Endothelial cell of umbilical vein (primary cell): ENCODE measurements around the gene CGRRF1. TPM values are rescaled to one million over a fixed set of nuclear protein-coding genes. Genes with fewer than 3 reads are reported as not detected.

Experiments used
- BruUV-seq: library from RNA; stranded (reverse); fragments of 400-500 nt; replicated peaks from 2 replicates; lab custom pipeline; 2021; lab: Mats Ljungman, UMichigan
- CTCF ChIA-PET: fragments of 300-600, 350-600 bp; sonication (Branson Sonifier 250); formaldehyde crosslinking; loops from one replicate; lab custom pipeline; 2021; ENCODE audit warnings: antibody characterized with exemption, inconsistent platforms; lab: Charles Lee
- POLR2A ChIA-PET: fragments of 300-600, 350-600 bp; sonication (Branson Sonifier 250); formaldehyde crosslinking; loops from one replicate; lab custom pipeline; 2021; ENCODE audit warnings: antibody characterized with exemption, inconsistent platforms; lab: Charles Lee
- DNase-seq: peaks from one replicate; pipeline ENCODE4 v3.0.0-alpha.2; 2011; ENCODE audit warnings: low read depth, low spot score
- FAIRE-seq: peaks from 2 replicates; lab custom pipeline; 2011; peaks lifted over from hg19 to GRCh38; lab: Jason Lieb, UNC
- H2AFZ ChIP-seq: 2 replicates; pipeline ENCODE4 v1.6.0; 2012; ENCODE audit warnings: low read depth, low read length, control low read depth, inconsistent platforms
- H3K27ac ChIP-seq: 2 replicates; pipeline ENCODE4 v1.5.1; 2011; ENCODE audit warnings: low read depth, mild to moderate bottlenecking, control low read depth, low read length, moderate library complexity; ENCODE audit not compliant: insufficient read depth
- H3K27me3 ChIP-seq, 2 experiments: 2 replicates each; pipeline versions ENCODE4 v1.6.0 to v1.6.1; 2011; ENCODE audit warnings: low read length in 2 of 2, mixed read lengths in 1 of 2; ENCODE audit not compliant: control insufficient read depth in 2 of 2, insufficient read depth in 2 of 2
- H3K36me3 ChIP-seq, 2 experiments: 2 replicates in 1 of 2; 3 replicates in 1 of 2; pipeline ENCODE4 v1.5.1; 2011; ENCODE audit warnings: low read length in 2 of 2, mild to moderate bottlenecking in 1 of 2, moderate library complexity in 1 of 2; ENCODE audit not compliant: control insufficient read depth in 2 of 2, insufficient read depth in 2 of 2; ENCODE audit errors: extremely low read depth in 1 of 2
- H3K4me1 ChIP-seq: 3 replicates; pipeline ENCODE4 v1.5.1; 2011; ENCODE audit warnings: mild to moderate bottlenecking, low read length; ENCODE audit not compliant: control insufficient read depth, insufficient read depth; ENCODE audit errors: extremely low read depth
- H3K4me2 ChIP-seq: 2 replicates; pipeline ENCODE4 v1.6.1; 2011; ENCODE audit warnings: low read length, control low read depth, mixed read lengths; ENCODE audit not compliant: insufficient read depth
- H3K4me3 ChIP-seq, 3 experiments: fragments of 200-600 bp in 1 of 3; sonication (generic), shearing (Covaris generic) in 1 of 3; replicated peaks in 1 of 3; 2 replicates each; pipeline ENCODE4 v1.5.1; 2011 to 2016; ENCODE audit warnings: control low read depth in 3 of 3, low read length in 3 of 3, mild to moderate bottlenecking in 2 of 3, inconsistent platforms in 1 of 3, low read depth in 1 of 3, moderate library complexity in 1 of 3; ENCODE audit not compliant: insufficient read depth in 1 of 3
- H3K79me2 ChIP-seq: 2 replicates; pipeline ENCODE4 v1.6.0; 2012; ENCODE audit warnings: low read length, inconsistent platforms; ENCODE audit not compliant: control insufficient read depth, insufficient read depth
- H3K9ac ChIP-seq: replicated peaks from 2 replicates; pipeline ENCODE3; 2011; ENCODE audit warnings: low read length, control low read depth; ENCODE audit not compliant: insufficient read depth; ENCODE audit errors: extremely low read depth
- H3K9me1 ChIP-seq: replicated peaks from 3 replicates; pipeline ENCODE4 v1.6.0; 2011; ENCODE audit warnings: mild to moderate bottlenecking, low read length; ENCODE audit not compliant: control insufficient read depth, insufficient read depth; ENCODE audit errors: extremely low read depth
- H3K9me3 ChIP-seq: replicated peaks from 2 replicates; pipeline ENCODE4 v1.5.1; 2012; ENCODE audit warnings: low read length, inconsistent platforms; ENCODE audit not compliant: control insufficient read depth, insufficient read depth
- H4K20me1 ChIP-seq: replicated peaks from 2 replicates; pipeline ENCODE3; 2011; ENCODE audit warnings: mild to moderate bottlenecking, low read length; ENCODE audit not compliant: control insufficient read depth, insufficient read depth; ENCODE audit errors: extremely low read depth
- EZH2 ChIP-seq: IDR thresholded peaks from 2 replicates; pipeline ENCODE4 v1.6.1; 2012; ENCODE audit warnings: borderline replicate concordance, low read depth, mild to moderate bottlenecking, moderate library complexity, low read length, inconsistent platforms; ENCODE audit not compliant: severe bottlenecking
- FOS ChIP-seq: IDR thresholded peaks from 2 replicates; pipeline ENCODE4 v1.6.1; 2011; ENCODE audit warnings: mild to moderate bottlenecking, low read length, moderate library complexity, borderline replicate concordance; ENCODE audit not compliant: insufficient read depth
- GATA2 ChIP-seq: IDR thresholded peaks from 2 replicates; pipeline ENCODE4 v1.7.0; 2011; ENCODE audit warnings: low read depth, mild to moderate bottlenecking, moderate library complexity, mixed read lengths, low read length; ENCODE audit not compliant: insufficient read length, insufficient read depth
- JUN ChIP-seq: IDR thresholded peaks from 2 replicates; pipeline ENCODE4 v1.6.1; 2011; ENCODE audit warnings: borderline replicate concordance, low read depth; ENCODE audit not compliant: insufficient read length, insufficient read depth
- MYC ChIP-seq: IDR thresholded peaks from one replicate; pipeline ENCODE4 v1.6.1; 2011; ENCODE audit warnings: mild to moderate bottlenecking, low read depth, low read length
- POLR2A ChIP-seq: IDR thresholded peaks from 2 replicates; pipeline ENCODE4 v1.6.1; 2012; ENCODE audit warnings: low read depth, mild to moderate bottlenecking, control low read depth, low read length
- dilution Hi-C: fragments of 300-500 bp; cut with MboI; formaldehyde crosslinking; loops from one replicate; pipeline ENCODE4 v1.15.0; 2019; ENCODE audit warnings: low sequenced_read_pairs; ENCODE audit not compliant: extremely low pct_ligation_motif_present
- intact Hi-C: fragments of 100-400 bp; cut with micrococcal nuclease; formaldehyde crosslinking; loops from one replicate; pipeline ENCODE4 v1.10.0; 2022
- polyA plus RNA-seq, 4 experiments: library from polyadenylated mRNA; depleted of rRNA in 3 of 4; stranded (reverse) in 3 of 4; unstranded in 1 of 4; fragments of >200 nt; gene quantifications; 2 replicates each; pipeline versions ENCODE4 v1.2.1 to v1.2.3, GENCODE V29; 2011 to 2012; ENCODE audit warnings: missing spikeins in 1 of 4
- total RNA-seq: library from RNA; stranded (reverse); gene quantifications from 2 replicates; pipeline ENCODE4 v1.2.3, GENCODE V29; 2021
- TF ChIP-seq, protein P1 (sequence below): IDR thresholded peaks from 2 replicates; pipeline ENCODE4 v1.6.1; 2011; ENCODE audit not compliant: insufficient read depth, insufficient read length
- TF ChIP-seq, protein P2 (sequence below), 2 donors: IDR thresholded peaks; 1 replicate in 1 of 2; 2 replicates in 1 of 2; pipeline ENCODE4 v1.5.1; 2011; ENCODE audit warnings: low read length in 2 of 2, mild to moderate bottlenecking in 2 of 2, moderate library complexity in 2 of 2, control low read depth in 1 of 2, inconsistent platforms in 1 of 2, low read depth in 1 of 2; ENCODE audit not compliant: insufficient read depth in 1 of 2; ENCODE audit errors: extremely low read depth in 1 of 2

CGRRF1 gene
- total and polyA plus RNA-seq, 2 donors (not counting 3 experiments of a cell fraction or from before 2014, with no cell fraction given), result 6.6 to 15.7 TPM

DNA sequence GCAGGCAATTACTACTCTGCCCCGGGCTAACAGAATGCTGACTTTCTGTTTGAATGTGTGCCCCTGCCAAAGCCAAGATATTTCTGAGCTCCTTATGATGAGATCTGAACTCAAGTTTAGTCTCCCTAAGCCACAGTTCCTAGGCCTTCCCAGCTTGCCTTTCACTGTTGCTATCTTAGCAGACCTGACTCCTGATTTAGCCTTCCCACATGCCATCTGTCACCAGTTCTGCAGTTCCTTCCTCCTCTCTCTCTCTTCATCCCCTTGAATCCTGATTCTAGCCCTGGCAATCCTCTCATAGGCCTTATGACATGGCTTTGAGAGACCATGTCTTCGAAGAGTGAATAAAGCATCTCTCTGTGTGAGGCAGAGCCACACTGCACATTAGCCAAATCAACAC, 44.7 kb downstream of the CGRRF1 start:
- Histone ChIP-seq H3K9me1 (no peaks in the 10 kb centered on the region), H3K4me2 (no peak overlapping the region), H3K4me1 (no peaks in the 10 kb centered on the region), H3K36me3 (no peaks in the 10 kb centered on the region), H3K4me3 (no peak overlapping the region), H4K20me1 (no peaks in the 10 kb centered on the region), H2AFZ (no peak overlapping the region), H3K27me3 (peaks cover 2 to 3% of the 10 kb centered on the region in 2 experiments), H3K79me2 (no peaks in the 10 kb centered on the region), H3K9ac (no peak overlapping the region), H3K27ac (no peak overlapping the region), H3K9me3 (no peaks in the 10 kb centered on the region)
- CTCF ChIA-PET, result interaction anchor here (1.0 to 2.1 kb wide), 7 partner anchors 10 to 427 kb away, joined by 3 to 13 read pairs (median 5); partner anchors contain the start of gene CGRRF1
- POLR2A ChIA-PET, result no interaction called here
- FAIRE-seq (no peak), DNase-seq (no peak)
- TF ChIP-seq, protein P1, sequence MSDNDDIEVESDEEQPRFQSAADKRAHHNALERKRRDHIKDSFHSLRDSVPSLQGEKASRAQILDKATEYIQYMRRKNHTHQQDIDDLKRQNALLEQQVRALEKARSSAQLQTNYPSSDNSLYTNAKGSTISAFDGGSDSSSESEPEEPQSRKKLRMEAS, result no peak
- TF ChIP-seq GATA2, result no peak
- TF ChIP-seq EZH2, result no peak
- TF ChIP-seq FOS, result no peak
- no peak for TF ChIP-seq POLR2A
- no peak for TF ChIP-seq MYC
- TF ChIP-seq, protein P2, sequence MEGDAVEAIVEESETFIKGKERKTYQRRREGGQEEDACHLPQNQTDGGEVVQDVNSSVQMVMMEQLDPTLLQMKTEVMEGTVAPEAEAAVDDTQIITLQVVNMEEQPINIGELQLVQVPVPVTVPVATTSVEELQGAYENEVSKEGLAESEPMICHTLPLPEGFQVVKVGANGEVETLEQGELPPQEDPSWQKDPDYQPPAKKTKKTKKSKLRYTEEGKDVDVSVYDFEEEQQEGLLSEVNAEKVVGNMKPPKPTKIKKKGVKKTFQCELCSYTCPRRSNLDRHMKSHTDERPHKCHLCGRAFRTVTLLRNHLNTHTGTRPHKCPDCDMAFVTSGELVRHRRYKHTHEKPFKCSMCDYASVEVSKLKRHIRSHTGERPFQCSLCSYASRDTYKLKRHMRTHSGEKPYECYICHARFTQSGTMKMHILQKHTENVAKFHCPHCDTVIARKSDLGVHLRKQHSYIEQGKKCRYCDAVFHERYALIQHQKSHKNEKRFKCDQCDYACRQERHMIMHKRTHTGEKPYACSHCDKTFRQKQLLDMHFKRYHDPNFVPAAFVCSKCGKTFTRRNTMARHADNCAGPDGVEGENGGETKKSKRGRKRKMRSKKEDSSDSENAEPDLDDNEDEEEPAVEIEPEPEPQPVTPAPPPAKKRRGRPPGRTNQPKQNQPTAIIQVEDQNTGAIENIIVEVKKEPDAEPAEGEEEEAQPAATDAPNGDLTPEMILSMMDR (IDR thresholded peaks at IDR 0.05; ENCODE audit: extremely low read depth in 1 of 2, insufficient read depth in 1 of 2, low read depth in 1 of 2, low read length in 2 of 2), result no peak
- no peak for TF ChIP-seq JUN
- no TSS peak for BruUV-seq
- intact Hi-C loops (loop anchor here (2.0 kb wide), 1 partner anchor 250 kb away; no protein-coding TSS in a partner anchor), dilution Hi-C loops (no loop called here)
